Fibroblast of mammary gland (primary cell): Measurements from ENCODE around the gene NGFR.

ENCODE experiments used
- DNase-seq: peaks from one replicate; pipeline ENCODE4 v3.0.0-alpha.2; 2010; ENCODE audit warnings: low read depth
- H3K4me3 ChIP-seq: 2 replicates; pipeline ENCODE4 v1.5.1; 2011; ENCODE audit warnings: low read depth, mild to moderate bottlenecking, low read length, moderate library complexity; ENCODE audit not compliant: control insufficient read depth
- TF ChIP-seq, protein P1 (sequence below): conservative IDR thresholded peaks from 2 replicates; pipeline ENCODE4 v1.5.1; 2011; ENCODE audit warnings: low read depth, low read length, inconsistent platforms; ENCODE audit not compliant: control insufficient read depth, insufficient read depth

Gene NGFR

DNA sequence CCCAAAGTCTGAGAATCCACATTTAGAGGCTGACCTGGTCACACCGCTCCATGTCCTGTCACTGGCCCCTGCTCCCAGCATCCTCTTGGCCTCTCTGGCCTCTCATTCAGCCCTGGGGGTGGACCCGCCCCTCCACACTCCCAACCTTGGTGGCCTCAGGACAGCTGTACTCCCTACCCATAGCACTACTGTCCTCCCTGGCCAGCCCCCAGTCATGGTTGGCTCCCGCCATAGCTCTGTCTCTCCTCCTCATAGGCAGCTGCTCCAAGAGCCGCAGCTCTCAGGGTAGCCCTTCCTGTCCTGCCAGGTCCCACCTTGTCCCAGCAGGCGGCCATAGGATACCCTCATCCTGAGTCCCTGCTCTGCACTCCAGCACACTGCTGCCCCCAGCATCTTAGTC, 42.4 kb upstream of the NGFR start:
- no peak for DNase-seq
- H3K4me3 ChIP-seq: no peak overlapping the region
- TF ChIP-seq, protein P1, sequence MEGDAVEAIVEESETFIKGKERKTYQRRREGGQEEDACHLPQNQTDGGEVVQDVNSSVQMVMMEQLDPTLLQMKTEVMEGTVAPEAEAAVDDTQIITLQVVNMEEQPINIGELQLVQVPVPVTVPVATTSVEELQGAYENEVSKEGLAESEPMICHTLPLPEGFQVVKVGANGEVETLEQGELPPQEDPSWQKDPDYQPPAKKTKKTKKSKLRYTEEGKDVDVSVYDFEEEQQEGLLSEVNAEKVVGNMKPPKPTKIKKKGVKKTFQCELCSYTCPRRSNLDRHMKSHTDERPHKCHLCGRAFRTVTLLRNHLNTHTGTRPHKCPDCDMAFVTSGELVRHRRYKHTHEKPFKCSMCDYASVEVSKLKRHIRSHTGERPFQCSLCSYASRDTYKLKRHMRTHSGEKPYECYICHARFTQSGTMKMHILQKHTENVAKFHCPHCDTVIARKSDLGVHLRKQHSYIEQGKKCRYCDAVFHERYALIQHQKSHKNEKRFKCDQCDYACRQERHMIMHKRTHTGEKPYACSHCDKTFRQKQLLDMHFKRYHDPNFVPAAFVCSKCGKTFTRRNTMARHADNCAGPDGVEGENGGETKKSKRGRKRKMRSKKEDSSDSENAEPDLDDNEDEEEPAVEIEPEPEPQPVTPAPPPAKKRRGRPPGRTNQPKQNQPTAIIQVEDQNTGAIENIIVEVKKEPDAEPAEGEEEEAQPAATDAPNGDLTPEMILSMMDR: no peak

DNA sequence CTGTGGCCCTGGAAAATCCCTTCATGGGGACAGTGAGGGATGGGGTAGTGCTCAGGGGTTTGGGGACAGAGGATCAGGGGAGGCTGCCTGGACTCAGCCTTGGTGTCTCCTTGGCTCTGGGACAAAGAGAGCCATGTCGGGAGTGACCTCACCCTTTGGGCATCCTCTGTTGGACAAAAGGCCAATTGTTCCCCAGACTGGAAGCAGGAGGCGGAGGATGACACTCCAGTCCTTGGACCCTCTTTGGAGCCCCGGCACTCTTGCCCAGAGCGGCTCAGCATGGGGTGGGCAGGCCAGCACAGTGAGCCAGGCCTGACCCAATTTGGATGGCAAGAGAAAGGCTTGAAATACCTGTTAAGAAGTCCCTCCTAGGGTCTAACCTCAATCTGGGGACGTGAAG, 41.0 kb upstream of the NGFR start:
- no peak overlapping the region for H3K4me3 ChIP-seq
- TF ChIP-seq, protein P1: no peak
- no peak for DNase-seq

- no peak for DNase-seq
- H3K4me3 ChIP-seq: no peak overlapping the region
- TF ChIP-seq, protein P1: no peak
These were observed 39.7 kb upstream of the NGFR start for GRCh38 chr17:49455272-49455861.

DNA sequence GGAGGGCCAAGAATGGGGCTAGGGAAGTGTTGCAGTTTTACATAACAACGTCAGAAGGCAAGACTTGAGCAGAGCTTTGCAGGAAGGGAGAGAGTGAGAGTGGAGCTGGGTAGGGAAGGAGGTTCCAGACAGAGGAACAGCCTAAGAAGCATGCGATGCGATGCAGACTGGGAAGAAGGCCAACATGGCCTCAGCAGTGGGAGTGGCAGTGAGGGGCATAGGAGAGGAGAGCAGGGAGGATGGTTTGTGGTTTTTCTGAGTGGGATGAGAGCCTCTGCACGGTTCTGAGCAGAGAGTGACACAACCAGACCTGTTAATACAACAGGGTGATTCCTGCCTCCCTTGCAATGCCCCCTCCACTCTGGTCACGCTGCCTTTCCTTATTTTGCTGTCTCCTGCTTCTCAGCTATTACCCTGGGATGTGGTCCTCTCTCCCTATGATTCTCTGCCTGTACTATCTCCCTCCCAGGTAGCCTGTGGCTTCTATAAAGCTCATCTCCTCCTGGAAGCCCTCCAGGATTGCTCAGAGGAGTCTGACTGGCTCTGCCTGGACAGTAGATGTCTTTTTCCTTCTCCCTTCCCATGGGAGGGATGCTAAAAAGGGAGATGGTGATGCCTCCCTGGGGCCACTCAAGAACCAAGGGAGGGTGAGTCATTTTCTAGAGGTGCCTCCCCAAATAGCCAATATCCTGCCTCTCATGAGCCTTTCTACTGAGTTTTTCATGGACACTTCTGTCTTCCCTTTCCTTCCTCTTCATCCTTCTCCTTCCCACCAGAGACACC, 38.7 kb upstream of the NGFR start:
- no peak overlapping the region for H3K4me3 ChIP-seq
- TF ChIP-seq, protein P1: no peak
- peak; percentile 77 for DNase-seq

- no peak for DNase-seq
- no peak overlapping the region for H3K4me3 ChIP-seq
- TF ChIP-seq, protein P1: no peak
These were observed 37.2 kb upstream of the NGFR start for GRCh38 chr17:49457564-49458535.

GRCh38 chr17:49459401-49459984, 35.6 kb upstream of the NGFR start:
- TF ChIP-seq, protein P1: no peak
- DNase-seq: no peak
- H3K4me3 ChIP-seq: no peak overlapping the region
